SK-N-SH (cell line): Measurements from ENCODE around the gene CTSF. TPM values are rescaled to one million over a fixed set of nuclear protein-coding genes. Genes with fewer than 3 reads are reported as not detected.

ENCODE experiments used
- CTCF ChIA-PET: fragments of 300-600, 350-600 bp; formaldehyde crosslinking; extraction: SDS; loops from one replicate; lab custom pipeline; 2021; lab: Yijun Ruan, JAX
- POLR2A ChIA-PET: fragments of 350-600 bp; sonication (Branson Sonifier 250); formaldehyde crosslinking; extraction: SDS; loops from one replicate; lab custom pipeline; 2020; ENCODE audit warnings: antibody characterized with exemption, inconsistent platforms; lab: Yijun Ruan, JAX
- DNase-seq: peaks from one replicate; pipeline ENCODE4 v3.0.0; 2012
- H2AFZ ChIP-seq: fragments of 200-600 bp; sonication (generic); 2 replicates; pipeline ENCODE4 v1.8.1; 2016; ENCODE audit warnings: antibody characterized with exemption, mild to moderate bottlenecking, low read depth
- H3F3A ChIP-seq: fragments of 200-600 bp; sonication (generic); replicated peaks from 2 replicates; pipeline ENCODE3; 2016; ENCODE audit warnings: antibody characterized with exemption, mild to moderate bottlenecking; ENCODE audit not compliant: insufficient read depth
- H3K27ac ChIP-seq, 2 experiments: fragments of 200-500 bp in 1 of 2; fragments of 200-600 bp in 1 of 2; sonication (Bioruptor generic) in 1 of 2; sonication (generic), shearing (Covaris generic) in 1 of 2; 2 replicates each; pipeline versions ENCODE4 v1.5.1 to v1.6.1; 2014 to 2016; ENCODE audit warnings: low read depth in 2 of 2, inconsistent platforms in 1 of 2, low read length in 1 of 2, mild to moderate bottlenecking in 1 of 2, mixed read lengths in 1 of 2
- H3K27me3 ChIP-seq: fragments of 200-600 bp; sonication (generic), shearing (Covaris generic); 2 replicates; pipeline ENCODE4 v1.6.1; 2016; ENCODE audit warnings: mixed run types; ENCODE audit not compliant: insufficient read depth
- H3K36me3 ChIP-seq, 2 experiments: fragments of 200-500 bp in 1 of 2; fragments of 200-600 bp in 1 of 2; sonication (Bioruptor generic) in 1 of 2; sonication (generic) in 1 of 2; replicated peaks in 1 of 2; 2 replicates each; pipeline versions ENCODE3 to v1.5.1; 2014 to 2016; ENCODE audit warnings: low read length in 1 of 2, mild to moderate bottlenecking in 1 of 2; ENCODE audit not compliant: insufficient read depth in 2 of 2, control insufficient read depth in 1 of 2
- H3K4me1 ChIP-seq, 2 experiments: fragments of 200-500 bp in 1 of 2; fragments of 200-600 bp in 1 of 2; sonication (Bioruptor generic) in 1 of 2; sonication (generic), shearing (Covaris generic) in 1 of 2; 2 replicates each; pipeline versions ENCODE4 v1.5.1 to v1.6.1; 2014 to 2016; ENCODE audit warnings: low read depth in 1 of 2, low read length in 1 of 2, mixed run types in 1 of 2; ENCODE audit not compliant: insufficient read depth in 2 of 2, control insufficient read depth in 1 of 2
- H3K4me2 ChIP-seq: fragments of 200-600 bp; sonication (generic), shearing (Covaris generic); 2 replicates; pipeline ENCODE4 v1.6.1; 2017; ENCODE audit warnings: mixed run types
- H3K4me3 ChIP-seq, 2 experiments: fragments of 200-500 bp in 1 of 2; fragments of 200-600 bp in 1 of 2; sonication (Bioruptor generic) in 1 of 2; sonication (generic), shearing (Covaris generic) in 1 of 2; 2 replicates each; pipeline versions ENCODE4 v1.5.1 to v1.8.1; 2014 to 2016; ENCODE audit warnings: low read depth in 2 of 2, inconsistent platforms in 1 of 2, low read length in 1 of 2, mild to moderate bottlenecking in 1 of 2, mixed read lengths in 1 of 2, moderate library complexity in 1 of 2
- H3K79me2 ChIP-seq: fragments of 200-600 bp; sonication (generic); 2 replicates; pipeline ENCODE4 v1.8.1; 2017; ENCODE audit warnings: mild to moderate bottlenecking; ENCODE audit not compliant: insufficient read depth
- H3K9ac ChIP-seq: fragments of 200-600 bp; sonication (generic); 2 replicates; pipeline ENCODE4 v1.6.1; 2017; ENCODE audit warnings: mixed run types
- H3K9me2 ChIP-seq: fragments of 200-600 bp; sonication (generic); 2 replicates; pipeline ENCODE4 v1.6.1; 2017; ENCODE audit warnings: mixed run types
- H3K9me3 ChIP-seq: fragments of 200-600 bp; sonication (generic); 2 replicates; pipeline ENCODE4 v1.6.1; 2017; ENCODE audit warnings: mixed run types, mild to moderate bottlenecking, moderate library complexity
- H4K20me1 ChIP-seq: fragments of 200-600 bp; sonication (generic); 2 replicates; pipeline ENCODE4 v1.6.1; 2017; ENCODE audit warnings: mild to moderate bottlenecking, mixed run types; ENCODE audit not compliant: insufficient read depth
- CHD2 ChIP-seq: fragments of 150-350 bp; IDR thresholded peaks from 2 replicates; pipeline ENCODE4 v1.6.1; 2018; ENCODE audit warnings: low read length; ENCODE audit not compliant: partially characterized antibody
- EP300 ChIP-seq, 2 experiments: IDR thresholded peaks; 2 replicates each; pipeline versions ENCODE4 v1.4.0 to v1.6.1; 2012; ENCODE audit warnings: borderline replicate concordance in 1 of 2, low read depth in 1 of 2, low read length in 1 of 2
- GABPA ChIP-seq: IDR thresholded peaks from 2 replicates; pipeline ENCODE4 v1.4.0; 2012; ENCODE audit warnings: low read depth, mild to moderate bottlenecking
- GATA2 ChIP-seq: sonication (generic); formaldehyde crosslinking; IDR thresholded peaks from 2 replicates; pipeline ENCODE4 v1.5.0; 2020; ENCODE audit warnings: mild to moderate bottlenecking, missing genetic modification reagents
- IRF3 ChIP-seq: fragments of 150-350 bp; IDR thresholded peaks from 2 replicates; pipeline ENCODE4 v1.6.1; 2016; ENCODE audit warnings: mild to moderate bottlenecking, low read depth, low read length
- JUND ChIP-seq: IDR thresholded peaks from 2 replicates; pipeline ENCODE4 v1.4.0; 2012
- MEF2A ChIP-seq: IDR thresholded peaks from 2 replicates; pipeline ENCODE4 v1.4.0; 2012; ENCODE audit warnings: low read depth, borderline replicate concordance
- PBX3 ChIP-seq: IDR thresholded peaks from 2 replicates; pipeline ENCODE4; 2012
- RFX5 ChIP-seq: IDR thresholded peaks from 2 replicates; pipeline ENCODE4 v1.6.1; 2012; ENCODE audit warnings: mild to moderate bottlenecking, improper control_type of control experiment, low read length
- SMC3 ChIP-seq: IDR thresholded peaks from 2 replicates; pipeline ENCODE4 v1.6.1; 2012; ENCODE audit warnings: low read depth, low read length, improper control_type of control experiment
- TEAD4 ChIP-seq: IDR thresholded peaks from 2 replicates; pipeline ENCODE4 v1.4.0; 2012; ENCODE audit warnings: mild to moderate bottlenecking, borderline replicate concordance; ENCODE audit not compliant: insufficient read depth
- USF1 ChIP-seq: IDR thresholded peaks from 2 replicates; pipeline ENCODE4 v1.4.0; 2012; ENCODE audit warnings: low read depth, borderline replicate concordance
- USF2 ChIP-seq: fragments of 150-350 bp; IDR thresholded peaks from 2 replicates; pipeline ENCODE4 v1.6.1; 2017; ENCODE audit warnings: antibody characterized with exemption, low read length, low read depth, borderline replicate concordance
- ZBTB33 ChIP-seq: IDR thresholded peaks from 2 replicates; pipeline ENCODE4 v1.4.0; 2012; ENCODE audit warnings: low read depth, borderline replicate concordance
- WGBS: methylation state at CpG from one replicate; pipeline ENCODE4 v1.1.6; 2017; ENCODE audit warnings: low lambda C conversion rate; 5-methylcytosine and 5-hydroxymethylcytosine counted together
- polyA plus RNA-seq, 3 experiments: library from polyadenylated mRNA; depleted of rRNA; stranded (reverse); fragments of >200 nt; gene quantifications; 2 replicates each; pipeline ENCODE4 v1.2.3, GENCODE V29; 2012

CTSF gene
- polyA plus RNA-seq, 1 of the 3 experiments (the other 2 are of a cell fraction): 57.2 TPM

- Histone ChIP-seq H3K9ac (no peak overlapping the region), H2AFZ (no peak overlapping the region), H4K20me1 (no peaks in the 10 kb centered on the region), H3K27ac (no peak overlapping the region), H3K36me3 (peaks cover 5 to 20% of the 10 kb centered on the region in 2 experiments), H3F3A (peaks cover 7% of the 10 kb centered on the region), H3K4me2 (no peak overlapping the region), H3K4me3 (no peak overlapping the region), H3K4me1 (peaks cover 0 to 8% of the 10 kb centered on the region in 2 experiments; a peak in 1 of 4 replicates), H3K27me3 (no peaks in the 10 kb centered on the region), H3K79me2 (no peaks in the 10 kb centered on the region), H3K9me3 (no peaks in the 10 kb centered on the region), H3K9me2 (no peaks in the 10 kb centered on the region)
- ChIA-PET POLR2A (no interaction called here), CTCF (interaction anchor here (1.4 to 1.5 kb wide), 2 partner anchors 8 to 78 kb away, joined by 3 read pairs; partner anchors contain the start of genes CCDC87 and CCS)
- DNase-seq: no peak
- 84% methylated on average over 4 of the region's 4 CpGs for WGBS
- TF ChIP-seq GATA2: no peak
- no peak for TF ChIP-seq JUND
- no peak for TF ChIP-seq RFX5
- no peak for TF ChIP-seq USF1
Measured at GRCh38 chr11:66600631-66601233, 32.3 kb upstream of the CTSF start.

GRCh38 chr11:66600219-66600618 is 31.8 kb upstream of the CTSF start:
- H3F3A ChIP-seq: peaks cover 7% of the 10 kb centered on the region
- H4K20me1 ChIP-seq: no peaks in the 10 kb centered on the region
- H3K27me3 ChIP-seq: no peaks in the 10 kb centered on the region
- no peaks in the 10 kb centered on the region for H3K9me3 ChIP-seq
- POLR2A ChIA-PET: no interaction called here
- no peak overlapping the region for H2AFZ ChIP-seq
- 100% methylated on average over 2 of the region's 2 CpGs for WGBS
- CTCF ChIA-PET: interaction anchor here (1.4 kb wide), 1 partner anchor 78 kb away, joined by 3 read pairs; no protein-coding TSS in a partner anchor
- H3K36me3 ChIP-seq: peaks cover 5 to 18% of the 10 kb centered on the region in 2 experiments
- H3K4me1 ChIP-seq: peaks cover 3 to 8% of the 10 kb centered on the region in 2 experiments; a peak in 1 of 4 replicates
- DNase-seq: no peak
- H3K4me2 ChIP-seq: no peak overlapping the region
- H3K79me2 ChIP-seq: no peaks in the 10 kb centered on the region
- no peak overlapping the region for H3K27ac ChIP-seq
- TF ChIP-seq TEAD4: no peak
- TF ChIP-seq RFX5: no peak
- no peak for TF ChIP-seq GABPA
- no peak for TF ChIP-seq SMC3
- H3K9me2 ChIP-seq: no peaks in the 10 kb centered on the region
- H3K9ac ChIP-seq: no peak overlapping the region
- no peak overlapping the region for H3K4me3 ChIP-seq

GRCh38 chr11:66598993-66599392 is 30.6 kb upstream of the CTSF start:
- DNase-seq: no peak
- peaks cover 9% of the 10 kb centered on the region; the same call in 1 of the 2 replicates for H3K79me2 ChIP-seq
- H3K9me3 ChIP-seq: no peaks in the 10 kb centered on the region
- peaks cover 5 to 11% of the 10 kb centered on the region in 2 experiments for H3K36me3 ChIP-seq
- H3K4me2 ChIP-seq: no peak overlapping the region
- peaks cover 6 to 12% of the 10 kb centered on the region in 2 experiments; a peak in 1 of 4 replicates for H3K4me1 ChIP-seq
- H3K9ac ChIP-seq: no peak overlapping the region
- no peak overlapping the region for H2AFZ ChIP-seq
- ChIA-PET POLR2A (no interaction called here), CTCF (interaction anchor here (1.2 kb wide), 1 partner anchor 80 kb away, joined by 3 read pairs; no protein-coding TSS in a partner anchor)
- peaks cover 7% of the 10 kb centered on the region for H3F3A ChIP-seq
- no peak overlapping the region for H3K4me3 ChIP-seq
- no CpG with 5 or more reads among the region's 6 CpGs for WGBS
- H3K27me3 ChIP-seq: no peaks in the 10 kb centered on the region
- no peaks in the 10 kb centered on the region for H4K20me1 ChIP-seq
- no peak overlapping the region for H3K27ac ChIP-seq
- H3K9me2 ChIP-seq: no peaks in the 10 kb centered on the region
- TF ChIP-seq GABPA: no peak
- no peak for TF ChIP-seq ZBTB33
- TF ChIP-seq EP300 (IDR thresholded peaks at IDR 0.05; ENCODE audit: borderline replicate concordance in 1 of 2, low read depth in 1 of 2, low read length in 1 of 2): no peak
- TF ChIP-seq CHD2: no peak
- TF ChIP-seq USF2: no peak
- no peak for TF ChIP-seq MEF2A
- TF ChIP-seq TEAD4: no peak
- no peak for TF ChIP-seq PBX3
- no peak for TF ChIP-seq IRF3
- no peak for TF ChIP-seq GATA2
